GM12892 (cell line): ENCODE data around the gene CDKL1.

ENCODE experiments used
- POLR2A ChIP-seq: IDR thresholded peaks from 2 replicates; pipeline ENCODE4 v1.6.1; 2011; ENCODE audit warnings: low read depth, low read length, control low read depth
- TAF1 ChIP-seq: IDR thresholded peaks from 2 replicates; pipeline ENCODE4 v1.6.1; 2011; ENCODE audit warnings: low read depth, mild to moderate bottlenecking, control low read depth, low read length, borderline replicate concordance

GRCh38 chr14:50338587-50338986 lies 58.1 kb downstream of the CDKL1 start:
- TF ChIP-seq POLR2A (no peak), TAF1 (no peak)
